Osteoblast (primary cell): ENCODE measurements around the gene GSAP. TPM values are rescaled to one million over a fixed set of nuclear protein-coding genes. Genes with fewer than 3 reads are reported as not detected.

Source experiments
- DNase-seq: peaks from one replicate; pipeline ENCODE4 v3.0.0; 2011; ENCODE audit warnings: low spot score, mixed read lengths; ENCODE audit not compliant: insufficient read length; ENCODE audit errors: missing footprints
- H2AFZ ChIP-seq: 2 replicates; pipeline ENCODE4 v1.6.0; 2011; ENCODE audit warnings: mild to moderate bottlenecking, low read length
- H3K27ac ChIP-seq: 2 replicates; pipeline ENCODE4 v1.5.1; 2011; ENCODE audit warnings: mild to moderate bottlenecking, low read depth, low read length, moderate library complexity
- H3K27me3 ChIP-seq: 2 replicates; pipeline ENCODE4 v1.6.0; 2012; ENCODE audit warnings: mild to moderate bottlenecking, control low read depth, inconsistent platforms, low read length, moderate library complexity; ENCODE audit not compliant: insufficient read depth
- H3K36me3 ChIP-seq: 2 replicates; pipeline ENCODE4 v1.5.1; 2011; ENCODE audit warnings: mild to moderate bottlenecking, low read length, control low read depth, moderate library complexity; ENCODE audit not compliant: insufficient read depth
- H3K4me1 ChIP-seq: 2 replicates; pipeline ENCODE4 v1.5.1; 2011; ENCODE audit warnings: mild to moderate bottlenecking, low read length, control low read depth, moderate library complexity; ENCODE audit not compliant: insufficient read depth
- H3K4me2 ChIP-seq: 2 replicates; pipeline ENCODE4 v1.6.0; 2011; ENCODE audit warnings: mild to moderate bottlenecking, low read length; ENCODE audit not compliant: insufficient read depth
- H3K4me3 ChIP-seq: fragments of 200-600 bp; sonication (generic); 3 replicates; pipeline ENCODE4 v1.5.1; 2012; ENCODE audit warnings: mild to moderate bottlenecking, low read length, inconsistent platforms; ENCODE audit not compliant: insufficient read depth
- H3K79me2 ChIP-seq: 2 replicates; pipeline ENCODE4 v1.6.0; 2012; ENCODE audit warnings: mild to moderate bottlenecking, low read length, control low read depth, inconsistent platforms; ENCODE audit not compliant: insufficient read depth
- H3K9me3 ChIP-seq: 2 replicates; pipeline ENCODE4 v1.5.1; 2011; ENCODE audit warnings: low read depth, low read length, control low read depth
- H4K20me1 ChIP-seq: 2 replicates; pipeline ENCODE4 v1.6.0; 2012; ENCODE audit warnings: mild to moderate bottlenecking, low read length, control low read depth; ENCODE audit not compliant: insufficient read depth
- CTCF ChIP-seq: IDR thresholded peaks from 2 replicates; pipeline ENCODE4 v1.5.1; 2011; ENCODE audit warnings: mild to moderate bottlenecking, low read depth, low read length, moderate library complexity; ENCODE audit errors: extremely low read depth
- total RNA-seq: library from RNA; depleted of rRNA; stranded (reverse); fragments of >200 nt; gene quantifications from 2 replicates; pipeline ENCODE4 v1.2.3, GENCODE V29; 2012

Gene GSAP
- total RNA-seq, 1 donor, result 13.0 TPM

- Histone ChIP-seq H3K27ac (peak overlapping the region; percentile 62), H3K4me2 (peak overlapping the region; percentile 54), H3K4me3 (no peak overlapping the region)
Observed at GRCh38 chr7:77427996-77428603, 12.0 kb upstream of the GSAP start.

GRCh38 chr7:77426521-77427051, 10.4 kb upstream of the GSAP start:
- peak overlapping the region; percentile 86 for H2AFZ ChIP-seq
- H3K4me3 ChIP-seq, result peak overlapping the region; percentile 56
- peak overlapping the region; percentile 83 for H3K27ac ChIP-seq
- no peak for DNase-seq
- H3K4me1 ChIP-seq, result peaks cover 38% of the 10 kb centered on the region
- H4K20me1 ChIP-seq, result no peaks in the 10 kb centered on the region
- TF ChIP-seq CTCF, result no peak
- no peaks in the 10 kb centered on the region for H3K79me2 ChIP-seq
- peak overlapping the region; percentile 84 for H3K4me2 ChIP-seq
- H3K9me3 ChIP-seq, result no peaks in the 10 kb centered on the region
- H3K27me3 ChIP-seq, result no peaks in the 10 kb centered on the region
- no peaks in the 10 kb centered on the region for H3K36me3 ChIP-seq

More at GRCh38 chr7:77427996-77428603, 12.0 kb upstream of the GSAP start:
- Histone ChIP-seq H3K36me3 (no peaks in the 10 kb centered on the region), H2AFZ (peak overlapping the region; percentile 86), H3K27me3 (no peaks in the 10 kb centered on the region), H3K4me1 (peaks cover 38% of the 10 kb centered on the region), H3K79me2 (no peaks in the 10 kb centered on the region), H4K20me1 (no peaks in the 10 kb centered on the region), H3K9me3 (no peaks in the 10 kb centered on the region)
- TF ChIP-seq CTCF, result no peak
- peak; percentile 56 for DNase-seq

GRCh38 chr7:77426052-77426404, 9.9 kb upstream of the GSAP start:
- Histone ChIP-seq H4K20me1 (no peaks in the 10 kb centered on the region), H3K9me3 (no peaks in the 10 kb centered on the region), H3K4me3 (peak overlapping the region; percentile 56), H3K4me2 (peak overlapping the region; percentile 84), H2AFZ (peak overlapping the region; percentile 86), H3K79me2 (no peaks in the 10 kb centered on the region), H3K4me1 (peaks cover 38% of the 10 kb centered on the region), H3K27me3 (no peaks in the 10 kb centered on the region), H3K36me3 (no peaks in the 10 kb centered on the region), H3K27ac (peak overlapping the region; percentile 83)
- no peak for TF ChIP-seq CTCF
- DNase-seq, result no peak

- DNase-seq, result peak; percentile 73
- peak overlapping the region; percentile 84 for H3K4me2 ChIP-seq
- H4K20me1 ChIP-seq, result no peaks in the 10 kb centered on the region
- no peaks in the 10 kb centered on the region for H3K79me2 ChIP-seq
- no peaks in the 10 kb centered on the region for H3K27me3 ChIP-seq
- no peaks in the 10 kb centered on the region for H3K9me3 ChIP-seq
- H3K27ac ChIP-seq, result peak overlapping the region; percentile 83
- peak overlapping the region; percentile 86 for H2AFZ ChIP-seq
- peaks cover 38% of the 10 kb centered on the region for H3K4me1 ChIP-seq
- H3K4me3 ChIP-seq, result peak overlapping the region; percentile 56
- TF ChIP-seq CTCF, result no peak
- H3K36me3 ChIP-seq, result no peaks in the 10 kb centered on the region
Observed at GRCh38 chr7:77425101-77426051, 9.2 kb upstream of the GSAP start.
